PC-9 (cell line): Measurements from ENCODE around the gene CXCL17.

ENCODE experiments used
- EZH2 ChIP-seq: fragments of 200-600 bp; sonication (generic); IDR thresholded peaks from 2 replicates; pipeline ENCODE4 v1.8.0; 2017; ENCODE audit warnings: antibody characterized with exemption, low read depth
- TF ChIP-seq, protein P1 (sequence below): fragments of 200-600 bp; sonication (generic); conservative IDR thresholded peaks from 2 replicates; pipeline ENCODE4 v1.6.1; 2017; ENCODE audit warnings: mixed run types, antibody characterized with exemption, mild to moderate bottlenecking, moderate library complexity

DNA sequence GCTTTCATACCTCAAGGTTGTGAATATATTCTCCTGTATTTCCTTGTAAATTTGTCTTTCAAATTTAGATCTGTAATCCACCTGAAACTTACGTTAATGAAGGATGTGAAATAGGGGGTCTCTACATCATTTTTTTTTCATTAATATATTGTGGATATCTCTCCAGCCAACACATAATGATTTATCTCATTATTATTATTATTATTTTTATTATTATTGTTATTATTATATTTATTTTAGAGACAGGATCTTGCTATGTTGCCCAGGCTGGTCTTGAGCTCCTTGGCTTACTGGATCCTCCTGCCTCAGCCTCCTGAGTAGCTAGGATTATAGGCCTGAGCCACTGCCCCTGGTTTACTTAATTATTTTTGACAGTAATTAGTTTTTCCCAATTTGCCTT is 11.3 kb downstream of the CXCL17 start:
- TF ChIP-seq, protein P1, sequence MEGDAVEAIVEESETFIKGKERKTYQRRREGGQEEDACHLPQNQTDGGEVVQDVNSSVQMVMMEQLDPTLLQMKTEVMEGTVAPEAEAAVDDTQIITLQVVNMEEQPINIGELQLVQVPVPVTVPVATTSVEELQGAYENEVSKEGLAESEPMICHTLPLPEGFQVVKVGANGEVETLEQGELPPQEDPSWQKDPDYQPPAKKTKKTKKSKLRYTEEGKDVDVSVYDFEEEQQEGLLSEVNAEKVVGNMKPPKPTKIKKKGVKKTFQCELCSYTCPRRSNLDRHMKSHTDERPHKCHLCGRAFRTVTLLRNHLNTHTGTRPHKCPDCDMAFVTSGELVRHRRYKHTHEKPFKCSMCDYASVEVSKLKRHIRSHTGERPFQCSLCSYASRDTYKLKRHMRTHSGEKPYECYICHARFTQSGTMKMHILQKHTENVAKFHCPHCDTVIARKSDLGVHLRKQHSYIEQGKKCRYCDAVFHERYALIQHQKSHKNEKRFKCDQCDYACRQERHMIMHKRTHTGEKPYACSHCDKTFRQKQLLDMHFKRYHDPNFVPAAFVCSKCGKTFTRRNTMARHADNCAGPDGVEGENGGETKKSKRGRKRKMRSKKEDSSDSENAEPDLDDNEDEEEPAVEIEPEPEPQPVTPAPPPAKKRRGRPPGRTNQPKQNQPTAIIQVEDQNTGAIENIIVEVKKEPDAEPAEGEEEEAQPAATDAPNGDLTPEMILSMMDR = no peak
- no peak for TF ChIP-seq EZH2
